Cardiac septum (tissue), 1 donor: ENCODE results near the gene ZNF830. TPM values are rescaled to one million over a fixed set of nuclear protein-coding genes. Genes with fewer than 3 reads are reported as not detected.
"Not testable (repeated sequence)": the region's sequence is repeated elsewhere in the genome, so short reads cannot be mapped to it uniquely, and the experiment has no call there.

Experiments
- DNase-seq: peaks from one replicate; pipeline ENCODE4 v3.0.0-alpha.2; 2020; ENCODE audit warnings: low spot score
- intact Hi-C: fragments of 100-400 bp; cut with DNase I; formaldehyde crosslinking; loops from one replicate; pipeline ENCODE4 v1.14.0; 2022
- long read RNA-seq: library from polyadenylated mRNA; unstranded; transcript quantifications from one replicate; pipeline ENCODE4 v2.0.0, GENCODE V29; 2021
- total RNA-seq: library from RNA; stranded (reverse); fragmentation: NEBNext Ultra II Directional; extraction: Animal tissue kit (Norgen Biotek cat#: 25700); gene quantifications from one replicate; pipeline ENCODE4 v1.2.1, GENCODE V29; 2021
- donor health status: DM: no; HTN: no; CAD: no.

ZNF830 gene
- 8.7 TPM for total RNA-seq
- long read RNA-seq, transcript ZNF830-201 (1 exons, 2,246 nt): major isoform, 9 of 9 reads
- long read RNA-seq, partial matches to known transcripts: 0 of 9 reads
- long read RNA-seq, other reads (novel, unspliced or antisense): 0 of 9 reads

GRCh38 chr17:34961093-34961911 lies at the start of gene ZNF830, which contains the start of gene CCT6B:
Gene ZNF830 (plus strand): TSS chr17:34961540. CDS start chr17:34961567, 27 bp downstream.
Gene CCT6B (minus strand): TSS chr17:34961460. CDS start chr17:34961393, 67 bp downstream.
- intact Hi-C loops: loop anchor here (1.0 kb wide), 1 partner anchor 19 kb away; the partner anchor contains the start of gene LIG3
- DNase-seq: peak; percentile 97

- intact Hi-C loops: no loop called here
Measured at GRCh38 chr17:34913001-34913400, 48.3 kb upstream of the ZNF830 start.

GRCh38 chr17:34916120-34916519 lies 45.2 kb upstream of the ZNF830 start:
- intact Hi-C loops: no loop called here

More at GRCh38 chr17:34913001-34913400, 48.3 kb upstream of the ZNF830 start:
- no peak for DNase-seq

GRCh38 chr17:34917381-34917780 lies 44.0 kb upstream of the ZNF830 start:
- intact Hi-C loops: no loop called here
- DNase-seq: no peak

More at GRCh38 chr17:34916120-34916519, 45.2 kb upstream of the ZNF830 start:
- no peak for DNase-seq

GRCh38 chr17:34920676-34921075 lies 40.7 kb upstream of the ZNF830 start:
- intact Hi-C loops: no loop called here
- DNase-seq: no peak

- DNase-seq: no peak
- intact Hi-C loops: no loop called here
Measured at GRCh38 chr17:34926661-34927060, 34.7 kb upstream of the ZNF830 start.

- intact Hi-C loops: no loop called here
- DNase-seq: no peak
Measured at GRCh38 chr17:34930283-34930682, 31.1 kb upstream of the ZNF830 start.

GRCh38 chr17:34950780-34951179 lies 10.6 kb upstream of the ZNF830 start:
- intact Hi-C loops, DNase-seq: not testable (repeated sequence)

- intact Hi-C loops: no loop called here
- DNase-seq: no peak
Measured at GRCh38 chr17:34958438-34958837, 2.9 kb upstream of the ZNF830 start.

- DNase-seq: no peak
- intact Hi-C loops: no loop called here
Measured at GRCh38 chr17:34974179-34974578, 12.8 kb downstream of the ZNF830 start.

GRCh38 chr17:34974794-34975785 lies 13.8 kb downstream of the ZNF830 start:
- DNase-seq: no peak
- intact Hi-C loops: no loop called here

GRCh38 chr17:34979153-34979552 lies 17.8 kb downstream of the ZNF830 start:
- DNase-seq: no peak
- intact Hi-C loops: no loop called here

GRCh38 chr17:34979650-34980352 lies 18.5 kb downstream of the ZNF830 start:
- intact Hi-C loops: loop anchor here (1.0 to 5.0 kb wide), 2 partner anchors 18 to 538 kb away; partner anchors contain the start of genes CCT6B and ZNF830
- no peak for DNase-seq

- intact Hi-C loops: loop anchor here (1.0 to 5.0 kb wide), 2 partner anchors 19 to 538 kb away; partner anchors contain the start of genes CCT6B and ZNF830
Measured at GRCh38 chr17:34980353-34980680, 19.0 kb downstream of the ZNF830 start, which contains the start of gene LIG3. Gene LIG3 (plus strand): TSS chr17:34980512. CDS start chr17:34983006, 2,494 bp downstream.

GRCh38 chr17:34980681-34981537 lies 19.6 kb downstream of the ZNF830 start:
- DNase-seq: peak; percentile 92
- intact Hi-C loops: loop anchor here (1.0 to 5.0 kb wide), 2 partner anchors 20 to 539 kb away; partner anchors contain the start of genes CCT6B and ZNF830

More at GRCh38 chr17:34980353-34980680, 19.0 kb downstream of the ZNF830 start, which contains the start of gene LIG3:
- peak; percentile 97 for DNase-seq

- no peak for DNase-seq
- intact Hi-C loops: loop anchor here (5.0 kb wide), 1 partner anchor 539 kb away; no protein-coding TSS in a partner anchor
Measured at GRCh38 chr17:34981538-34982241, 20.4 kb downstream of the ZNF830 start.

GRCh38 chr17:34987232-34987631 lies 25.9 kb downstream of the ZNF830 start:
- no peak for DNase-seq
- intact Hi-C loops: loop anchor here (5.0 kb wide), 1 partner anchor 560 kb away; no protein-coding TSS in a partner anchor
